Thoracic aorta (tissue), 2 donors: ENCODE data around the gene MYOD1. TPM values are rescaled to one million over a fixed set of nuclear protein-coding genes. Genes with fewer than 3 reads are reported as not detected.

ENCODE experiments used
- ATAC-seq: fragments of 150-250 bp; one replicate; pipeline ENCODE4 v1.8.0; 2017; ENCODE audit warnings: low read depth; ENCODE audit not compliant: insufficient number of reproducible peaks, low FRiP score
- DNase-seq: peaks from one replicate; pipeline ENCODE4 v3.0.0-alpha.2; 2020; ENCODE audit warnings: low spot score
- H3K27ac ChIP-seq, 2 donors: fragments of 200-600 bp; sonication (generic); 1 replicate in 1 of 2; 2 replicates in 1 of 2; pipeline ENCODE4 v1.5.1; 2016; ENCODE audit warnings: mild to moderate bottlenecking in 2 of 2, moderate library complexity in 2 of 2
- H3K27me3 ChIP-seq: fragments of 200-600 bp; sonication (generic); replicated peaks from 2 replicates; pipeline ENCODE4 v1.6.0; 2016; ENCODE audit warnings: mild to moderate bottlenecking; ENCODE audit not compliant: insufficient read depth
- H3K36me3 ChIP-seq: fragments of 200-600 bp; sonication (generic); one replicate; pipeline ENCODE4 v1.5.1; 2016
- H3K4me1 ChIP-seq, 2 donors: fragments of 200-600 bp; sonication (generic); 1 replicate in 1 of 2; 2 replicates in 1 of 2; pipeline versions ENCODE4 v1.5.1 to v1.6.0; 2016; ENCODE audit warnings: low read depth in 2 of 2, mild to moderate bottlenecking in 1 of 2; ENCODE audit not compliant: control insufficient read depth in 1 of 2
- H3K4me3 ChIP-seq: fragments of 200-600 bp; sonication (generic); 2 replicates; pipeline ENCODE4 v1.5.1; 2016; ENCODE audit warnings: mild to moderate bottlenecking
- H3K9me3 ChIP-seq: fragments of 200-600 bp; sonication (generic); 2 replicates; pipeline ENCODE4 v1.5.1; 2016
- total RNA-seq, 2 donors: library from RNA; depleted of rRNA; stranded (reverse); fragments of >200 nt; gene quantifications; one replicate each; pipeline versions ENCODE4 v1.1.0 to v1.2.3, GENCODE V29; 2016
- TF ChIP-seq, protein P1 (sequence below): fragments of 200-600 bp; sonication (generic); IDR thresholded peaks from one replicate; pipeline ENCODE4 v1.5.1; 2019; ENCODE audit warnings: antibody characterized with exemption

The MYOD1 gene
- not detected for total RNA-seq

DNA sequence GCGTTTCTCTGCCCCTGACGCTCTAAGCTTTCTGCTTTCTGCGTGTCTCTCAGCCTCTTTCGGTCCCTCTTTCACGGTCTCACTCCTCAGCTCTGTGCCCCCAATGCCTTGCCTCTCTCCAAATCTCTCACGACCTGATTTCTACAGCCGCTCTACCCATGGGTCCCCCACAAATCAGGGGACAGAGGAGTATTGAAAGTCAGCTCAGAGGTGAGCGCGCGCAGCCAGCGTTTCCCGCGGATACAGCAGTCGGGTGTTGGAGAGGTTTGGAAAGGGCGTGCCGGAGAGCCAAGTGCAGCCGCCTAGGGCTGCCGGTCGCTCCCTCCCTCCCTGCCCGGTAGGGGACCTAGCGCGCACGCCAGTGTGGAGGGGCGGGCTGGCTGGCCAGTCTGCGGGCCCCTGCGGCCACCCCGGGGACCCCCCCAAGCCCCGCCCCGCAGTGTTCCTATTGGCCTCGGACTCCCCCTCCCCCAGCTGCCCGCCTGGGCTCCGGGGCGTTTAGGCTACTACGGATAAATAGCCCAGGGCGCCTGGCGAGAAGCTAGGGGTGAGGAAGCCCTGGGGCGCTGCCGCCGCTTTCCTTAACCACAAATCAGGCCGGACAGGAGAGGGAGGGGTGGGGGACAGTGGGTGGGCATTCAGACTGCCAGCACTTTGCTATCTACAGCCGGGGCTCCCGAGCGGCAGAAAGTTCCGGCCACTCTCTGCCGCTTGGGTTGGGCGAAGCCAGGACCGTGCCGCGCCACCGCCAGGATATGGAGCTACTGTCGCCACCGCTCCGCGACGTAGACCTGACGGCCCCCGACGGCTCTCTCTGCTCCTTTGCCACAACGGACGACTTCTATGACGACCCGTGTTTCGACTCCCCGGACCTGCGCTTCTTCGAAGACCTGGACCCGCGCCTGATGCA is at the start of gene MYOD1:
MYOD1 (plus strand) TSS at position 544 of the 910 bp plus-strand sequence; CDS start at position 756, 212 bp downstream.
- DNase-seq (no peak), ATAC-seq (no peak)
- Histone ChIP-seq H3K27me3 (no peaks in the 10 kb centered on the region), H3K27ac (no peak within 1 kb of the TSS), H3K36me3 (no peaks in the 10 kb centered on the region), H3K9me3 (no peaks in the 10 kb centered on the region), H3K4me1 (peaks cover 6 to 19% of the 10 kb centered on the region in 2 donors), H3K4me3 (no peak within 1 kb of the TSS)
- TF ChIP-seq, protein P1, sequence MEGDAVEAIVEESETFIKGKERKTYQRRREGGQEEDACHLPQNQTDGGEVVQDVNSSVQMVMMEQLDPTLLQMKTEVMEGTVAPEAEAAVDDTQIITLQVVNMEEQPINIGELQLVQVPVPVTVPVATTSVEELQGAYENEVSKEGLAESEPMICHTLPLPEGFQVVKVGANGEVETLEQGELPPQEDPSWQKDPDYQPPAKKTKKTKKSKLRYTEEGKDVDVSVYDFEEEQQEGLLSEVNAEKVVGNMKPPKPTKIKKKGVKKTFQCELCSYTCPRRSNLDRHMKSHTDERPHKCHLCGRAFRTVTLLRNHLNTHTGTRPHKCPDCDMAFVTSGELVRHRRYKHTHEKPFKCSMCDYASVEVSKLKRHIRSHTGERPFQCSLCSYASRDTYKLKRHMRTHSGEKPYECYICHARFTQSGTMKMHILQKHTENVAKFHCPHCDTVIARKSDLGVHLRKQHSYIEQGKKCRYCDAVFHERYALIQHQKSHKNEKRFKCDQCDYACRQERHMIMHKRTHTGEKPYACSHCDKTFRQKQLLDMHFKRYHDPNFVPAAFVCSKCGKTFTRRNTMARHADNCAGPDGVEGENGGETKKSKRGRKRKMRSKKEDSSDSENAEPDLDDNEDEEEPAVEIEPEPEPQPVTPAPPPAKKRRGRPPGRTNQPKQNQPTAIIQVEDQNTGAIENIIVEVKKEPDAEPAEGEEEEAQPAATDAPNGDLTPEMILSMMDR, result no peak

DNA sequence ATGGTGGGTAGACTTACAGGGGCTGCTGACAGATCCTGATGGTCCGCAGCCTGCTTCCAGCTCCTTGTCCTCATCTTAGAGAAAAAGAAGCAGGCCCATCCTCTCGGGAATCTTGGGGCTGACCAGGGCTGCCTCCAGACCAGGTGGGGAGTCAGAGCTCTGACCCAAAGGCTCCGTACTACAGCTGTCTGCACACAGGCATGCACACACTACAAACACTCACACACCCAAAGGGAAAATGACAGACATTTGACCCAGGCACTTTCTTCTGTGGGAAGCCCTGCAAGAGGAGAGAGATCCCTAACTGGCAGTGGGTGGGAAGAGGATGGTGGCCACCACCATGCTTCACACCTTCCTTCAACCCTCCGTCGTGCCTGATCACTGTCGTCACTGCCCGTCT is 46.9 kb upstream of the MYOD1 start:
- Histone ChIP-seq H3K36me3 (no peaks in the 10 kb centered on the region), H3K9me3 (peaks cover 9% of the 10 kb centered on the region), H3K4me3 (no peak overlapping the region), H3K27ac (no peak overlapping the region), H3K27me3 (no peaks in the 10 kb centered on the region), H3K4me1 (no peaks in the 10 kb centered on the region)
- DNase-seq (no peak), ATAC-seq (no peak)
- TF ChIP-seq, protein P1, result no peak

DNA sequence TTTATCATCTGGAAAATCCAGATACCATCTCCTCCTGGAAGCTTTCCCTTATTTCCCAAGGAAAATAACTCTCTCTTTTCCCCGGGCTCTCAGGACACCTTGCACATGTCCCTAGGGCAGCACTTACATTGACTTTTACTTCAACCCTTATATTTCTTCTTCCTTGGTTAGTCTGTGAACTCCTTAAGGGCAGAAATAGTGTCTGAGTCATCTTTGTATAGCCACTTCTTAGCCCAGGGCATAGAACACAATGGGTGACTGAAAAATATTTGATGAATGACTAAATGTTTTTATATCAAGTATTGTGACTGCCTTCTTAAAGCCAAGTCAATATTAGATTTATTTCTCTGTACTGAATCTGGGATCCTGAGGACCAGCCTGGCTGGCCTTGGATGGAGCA is 45.4 kb upstream of the MYOD1 start:
- Histone ChIP-seq H3K4me3 (no peak overlapping the region), H3K9me3 (peaks cover 13% of the 10 kb centered on the region), H3K36me3 (no peaks in the 10 kb centered on the region), H3K4me1 (no peaks in the 10 kb centered on the region), H3K27ac (no peak overlapping the region), H3K27me3 (no peaks in the 10 kb centered on the region)
- TF ChIP-seq, protein P1, result no peak
- DNase-seq (no peak), ATAC-seq (no peak)

DNA sequence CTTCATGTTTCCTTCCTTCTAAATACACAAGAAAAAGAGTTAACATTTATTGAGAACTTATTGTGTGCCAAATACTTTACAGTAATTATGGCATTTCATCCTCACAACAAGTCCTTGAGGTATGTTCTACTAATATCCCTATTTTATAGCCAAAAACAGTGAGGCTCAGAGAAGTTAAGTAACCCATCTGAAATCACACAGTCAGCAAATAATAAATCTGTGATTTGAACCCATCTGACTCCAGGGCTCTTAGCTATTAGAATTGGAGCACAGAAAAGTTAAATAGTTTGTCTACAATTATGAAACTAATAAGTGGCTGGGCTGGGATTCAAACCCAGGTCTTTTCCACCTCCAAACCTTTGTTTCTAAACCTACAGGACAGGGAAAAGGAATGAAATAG is 36.5 kb upstream of the MYOD1 start:
- TF ChIP-seq, protein P1, result no peak
- Histone ChIP-seq H3K4me3 (no peak overlapping the region), H3K36me3 (no peaks in the 10 kb centered on the region), H3K27me3 (no peaks in the 10 kb centered on the region), H3K4me1 (no peaks in the 10 kb centered on the region), H3K9me3 (peaks cover 4% of the 10 kb centered on the region), H3K27ac (no peak overlapping the region)
- DNase-seq, result no peak
- no peak for ATAC-seq

DNA sequence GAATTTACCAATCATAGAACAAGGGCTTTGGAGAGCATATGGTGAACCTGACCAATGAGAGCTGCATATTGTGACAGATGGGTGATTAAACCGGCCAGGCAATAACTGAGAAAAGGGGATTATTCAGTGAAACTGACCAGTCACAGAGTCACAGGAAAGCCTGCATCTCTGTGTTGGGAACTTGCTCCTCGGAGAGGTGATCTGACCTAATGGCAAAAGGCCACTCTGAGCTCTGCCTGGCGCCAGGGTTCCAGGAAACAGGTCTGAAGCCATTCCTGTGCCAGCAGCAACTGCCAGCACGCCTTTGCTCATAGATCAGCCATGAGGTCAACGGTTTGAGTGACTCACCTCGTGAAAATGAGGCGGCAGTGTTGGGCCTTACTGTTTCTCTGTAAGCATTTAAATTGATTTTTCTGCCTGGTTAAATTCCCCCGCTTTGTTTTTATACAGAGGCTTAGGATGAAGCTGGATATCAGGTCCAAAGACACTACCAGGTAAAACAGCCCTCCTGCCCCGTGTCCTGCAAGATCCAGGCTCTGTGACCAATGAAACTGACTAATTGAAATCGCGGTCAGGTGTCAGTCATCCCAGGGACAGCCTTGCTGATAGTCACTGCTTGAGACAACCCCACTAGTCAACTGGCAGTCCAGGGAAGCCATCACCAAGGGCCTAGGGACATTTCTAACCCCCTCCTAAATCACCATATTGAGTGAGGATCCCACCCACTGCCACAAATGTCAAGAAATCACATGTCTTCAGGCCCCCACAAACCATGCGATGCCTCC is 35.8 kb upstream of the MYOD1 start:
- no peak overlapping the region for H3K4me3 ChIP-seq
- H3K9me3 ChIP-seq, result no peaks in the 10 kb centered on the region
- TF ChIP-seq, protein P1, result no peak
- no peaks in the 10 kb centered on the region for H3K36me3 ChIP-seq
- H3K27me3 ChIP-seq, result no peaks in the 10 kb centered on the region
- DNase-seq (no peak), ATAC-seq (no peak)
- H3K27ac ChIP-seq, result no peak overlapping the region
- H3K4me1 ChIP-seq, result no peaks in the 10 kb centered on the region
